SK-N-MC (cell line): ENCODE results near the gene MMP11.

Source experiments
- EZH2 ChIP-seq: fragments of 200-600 bp; sonication (generic); IDR thresholded peaks from one replicate; pipeline ENCODE4 v1.6.1; 2017; ENCODE audit warnings: antibody characterized with exemption
- POLR2AphosphoS5 ChIP-seq: IDR thresholded peaks from 2 replicates; pipeline ENCODE4 v1.6.1; 2012; ENCODE audit warnings: mild to moderate bottlenecking, low read depth, low read length, borderline replicate concordance

DNA sequence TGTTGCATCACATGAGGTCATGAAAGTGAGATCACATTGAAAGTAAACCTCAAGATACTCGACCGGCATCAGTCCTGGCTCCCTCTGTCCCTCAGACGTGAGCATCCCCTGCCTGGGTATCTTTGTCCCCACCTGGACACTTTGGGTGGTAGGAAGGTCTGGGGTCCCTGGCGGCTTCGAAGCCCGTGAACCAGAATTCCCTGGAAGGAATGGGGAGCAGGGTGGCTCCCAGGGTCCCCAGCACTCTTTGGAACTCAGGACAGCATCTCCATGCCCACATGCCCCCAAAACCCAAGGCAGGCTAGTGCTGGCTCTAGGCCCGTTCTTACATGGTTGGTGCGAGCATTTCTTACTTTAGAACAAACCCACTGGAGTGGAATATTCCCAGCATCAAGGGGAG lies 58.6 kb downstream of the MMP11 start:
- TF ChIP-seq EZH2 (no peak), POLR2AphosphoS5 (no peak)
